NCI-H2029 (cell line): ENCODE data around the gene MEIS3.

Source experiments
- DNase-seq: peaks from one replicate; lab custom pipeline; 2025; lab: John Stamatoyannopoulos, UW

The MEIS3 gene

GRCh38 chr19:47419030-47419783 lies at the start of gene MEIS3:
TSS of gene MEIS3 (minus strand) at chr19:47419527. CDS start at chr19:47419081, 446 bp downstream.
- no peak for DNase-seq

- no peak for DNase-seq
Observed at GRCh38 chr19:47467914-47468313, 48.6 kb upstream of the MEIS3 start.

- no peak for DNase-seq
Observed at GRCh38 chr19:47465957-47466356, 46.6 kb upstream of the MEIS3 start.

GRCh38 chr19:47464675-47465419 lies 45.5 kb upstream of the MEIS3 start:
- no peak for DNase-seq

GRCh38 chr19:47461876-47462275 lies 42.5 kb upstream of the MEIS3 start:
- DNase-seq: no peak

GRCh38 chr19:47459477-47459876 lies 40.1 kb upstream of the MEIS3 start:
- DNase-seq: no peak

GRCh38 chr19:47458672-47459071 lies 39.3 kb upstream of the MEIS3 start:
- no peak for DNase-seq

GRCh38 chr19:47456721-47457474 lies 37.6 kb upstream of the MEIS3 start:
- no peak for DNase-seq

- no peak for DNase-seq
Observed at GRCh38 chr19:47450478-47450877, 31.2 kb upstream of the MEIS3 start.

- no peak for DNase-seq
Observed at GRCh38 chr19:47448360-47448727, 29.0 kb upstream of the MEIS3 start.

- peak; percentile 23 for DNase-seq
Observed at GRCh38 chr19:47447470-47448359, 28.4 kb upstream of the MEIS3 start.

GRCh38 chr19:47446534-47447469 lies 27.5 kb upstream of the MEIS3 start:
- peak; percentile 45 for DNase-seq

- DNase-seq: peak; percentile 31
Observed at GRCh38 chr19:47445937-47446402, 26.6 kb upstream of the MEIS3 start.

- DNase-seq: no peak
Observed at GRCh38 chr19:47445527-47445926, 26.2 kb upstream of the MEIS3 start.

GRCh38 chr19:47444388-47444821 lies 25.1 kb upstream of the MEIS3 start:
- DNase-seq: no peak

GRCh38 chr19:47443331-47443730 lies 24.0 kb upstream of the MEIS3 start:
- no peak for DNase-seq

GRCh38 chr19:47438793-47439220 lies 19.5 kb upstream of the MEIS3 start:
- DNase-seq: no peak

- no peak for DNase-seq
Observed at GRCh38 chr19:47437500-47437899, 18.2 kb upstream of the MEIS3 start.

- peak; percentile 64 for DNase-seq
Observed at GRCh38 chr19:47436712-47437401, 17.5 kb upstream of the MEIS3 start.
